GM21723 (cell line): Measurements from ENCODE around the gene ACER2.

Source experiments
- ATAC-seq: cut with Tn5 transposase; IDR thresholded peaks from one replicate; pipeline ENCODE4 v1.9.1; 2021; ENCODE audit warnings: mild to moderate bottlenecking, moderate library complexity; ENCODE audit not compliant: unreplicated experiment

ACER2 gene

GRCh38 chr9:19481971-19482404 lies 73.2 kb downstream of the ACER2 start:
- ATAC-seq, result no peak

- no peak for ATAC-seq
Measured at GRCh38 chr9:19484699-19485098, 75.9 kb downstream of the ACER2 start.

GRCh38 chr9:19485193-19485592 lies 76.4 kb downstream of the ACER2 start:
- ATAC-seq, result no peak

GRCh38 chr9:19486803-19487202 lies 78.0 kb downstream of the ACER2 start:
- no peak for ATAC-seq

GRCh38 chr9:19488721-19489120 lies 79.9 kb downstream of the ACER2 start:
- no peak for ATAC-seq

GRCh38 chr9:19490269-19490668 lies 81.5 kb downstream of the ACER2 start:
- ATAC-seq, result no peak

- ATAC-seq, result no peak
Measured at GRCh38 chr9:19490828-19491227, 82.0 kb downstream of the ACER2 start.

- no peak for ATAC-seq
Measured at GRCh38 chr9:19492775-19493173, 84.0 kb downstream of the ACER2 start.

- peak; percentile 77 for ATAC-seq
Measured at GRCh38 chr9:19493174-19493811, 84.5 kb downstream of the ACER2 start.

- no peak for ATAC-seq
Measured at GRCh38 chr9:19493876-19494275, 85.1 kb downstream of the ACER2 start.

GRCh38 chr9:19495186-19496028 lies 86.6 kb downstream of the ACER2 start:
- ATAC-seq, result no peak

GRCh38 chr9:19496321-19497050 lies 87.7 kb downstream of the ACER2 start:
- no peak for ATAC-seq

GRCh38 chr9:19497276-19497675 lies 88.5 kb downstream of the ACER2 start:
- no peak for ATAC-seq

GRCh38 chr9:19498015-19498414 lies 89.2 kb downstream of the ACER2 start:
- no peak for ATAC-seq
